HG03064 (cell line): ENCODE measurements around the gene ARHGAP22.

Source experiments
- ATAC-seq: cut with Tn5 transposase; IDR thresholded peaks from one replicate; pipeline ENCODE4 v1.9.1; 2021; ENCODE audit warnings: low read depth; ENCODE audit not compliant: unreplicated experiment

Gene ARHGAP22

GRCh38 chr10:48501787-48502771, 102.8 kb downstream of the ARHGAP22 start:
- no peak for ATAC-seq

- no peak for ATAC-seq
Measured at GRCh38 chr10:48501226-48501625, 103.6 kb downstream of the ARHGAP22 start.

GRCh38 chr10:48500771-48501170, 104.1 kb downstream of the ARHGAP22 start:
- ATAC-seq, result no peak

GRCh38 chr10:48498940-48499510, 105.8 kb downstream of the ARHGAP22 start:
- no peak for ATAC-seq

GRCh38 chr10:48497780-48498770, 106.8 kb downstream of the ARHGAP22 start:
- no peak for ATAC-seq

GRCh38 chr10:48496831-48497779, 107.8 kb downstream of the ARHGAP22 start:
- ATAC-seq, result no peak

- no peak for ATAC-seq
Measured at GRCh38 chr10:48496105-48496830, 108.6 kb downstream of the ARHGAP22 start.

GRCh38 chr10:48495282-48496045, 109.4 kb downstream of the ARHGAP22 start:
- no peak for ATAC-seq

- ATAC-seq, result no peak
Measured at GRCh38 chr10:48494611-48495010, 110.3 kb downstream of the ARHGAP22 start.

- ATAC-seq, result no peak
Measured at GRCh38 chr10:48494073-48494472, 110.8 kb downstream of the ARHGAP22 start.

GRCh38 chr10:48493083-48493871, 111.6 kb downstream of the ARHGAP22 start:
- ATAC-seq, result no peak

- ATAC-seq, result no peak
Measured at GRCh38 chr10:48492201-48492600, 112.7 kb downstream of the ARHGAP22 start.

GRCh38 chr10:48491392-48492139, 113.3 kb downstream of the ARHGAP22 start:
- ATAC-seq, result no peak

GRCh38 chr10:48490946-48491345, 113.9 kb downstream of the ARHGAP22 start:
- no peak for ATAC-seq

GRCh38 chr10:48490571-48490940, 114.3 kb downstream of the ARHGAP22 start:
- no peak for ATAC-seq

GRCh38 chr10:48489099-48489498, 115.8 kb downstream of the ARHGAP22 start:
- ATAC-seq, result no peak

GRCh38 chr10:48487244-48487643, 117.6 kb downstream of the ARHGAP22 start:
- ATAC-seq, result no peak
